ENCODE results near the gene NTHL1.

GRCh38 chr16:2074071-2074470 lies 26.4 kb upstream of the NTHL1 start:
- TF ChIP-seq CTCF (IDR thresholded peaks at IDR 0.05) (no peak), POLR2A (IDR thresholded peaks at IDR 0.05) (no peak)

All from Peyer's patch (tissue), 4 donors.